Stimulated activated CD4-positive, alpha-beta T cell treated with anti-CD3 and anti-CD28 coated beads, Interleukin-15, amount 100 ng/mL, for 24 hours (primary cell): ENCODE data around the gene CEP85.
"Not testable (repeated sequence)": the region's sequence is repeated elsewhere in the genome, so short reads cannot be mapped to it uniquely, and the experiment has no call there.

Experiments used
- DNase-seq: peaks from one replicate; pipeline ENCODE4 v3.0.0-alpha.2; 2020

The CEP85 gene

DNA sequence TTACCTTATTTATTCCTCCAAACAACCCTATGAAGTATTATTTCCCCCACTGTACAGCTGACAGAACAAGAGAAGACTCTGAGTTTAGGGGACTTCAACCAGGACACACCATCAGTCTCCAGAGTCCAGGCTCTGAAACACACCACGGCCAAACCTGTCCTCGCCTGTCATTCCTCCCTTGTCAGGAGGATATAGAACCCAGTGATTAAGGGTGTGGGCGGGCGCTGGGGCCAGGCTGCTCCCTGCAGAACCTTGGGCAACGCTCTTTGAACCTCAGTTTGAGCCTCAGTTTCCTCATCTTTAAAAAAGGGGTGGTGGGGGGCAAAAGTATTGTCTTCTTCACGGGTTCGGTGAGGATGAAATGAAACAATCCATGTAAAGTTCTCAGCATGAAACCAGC, 9.4 kb upstream of the CEP85 start:
- DNase-seq: no peak

GRCh38 chr1:26225033-26225831, 8.8 kb upstream of the CEP85 start:
- peak; percentile 75 for DNase-seq

DNA sequence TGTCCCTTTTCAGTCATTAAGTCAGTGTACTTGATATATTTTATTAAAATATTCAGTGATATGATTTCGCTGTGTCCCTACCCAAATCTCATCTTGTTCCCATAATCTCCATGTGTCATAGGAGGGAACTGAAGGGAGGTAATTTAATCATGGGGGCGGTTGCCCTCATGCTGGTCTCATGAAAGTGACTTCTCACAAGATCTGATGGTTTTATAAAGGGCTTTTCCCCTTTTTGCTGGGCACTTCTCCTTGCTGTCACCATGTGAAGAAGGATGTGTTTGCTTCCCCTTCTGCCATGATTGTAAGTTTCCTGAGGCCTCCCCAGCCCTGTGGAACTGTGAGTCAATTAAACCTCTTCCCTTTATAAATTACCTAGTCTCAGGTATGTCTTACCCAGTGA, 3.3 kb upstream of the CEP85 start:
- not testable (repeated sequence) for DNase-seq

DNA sequence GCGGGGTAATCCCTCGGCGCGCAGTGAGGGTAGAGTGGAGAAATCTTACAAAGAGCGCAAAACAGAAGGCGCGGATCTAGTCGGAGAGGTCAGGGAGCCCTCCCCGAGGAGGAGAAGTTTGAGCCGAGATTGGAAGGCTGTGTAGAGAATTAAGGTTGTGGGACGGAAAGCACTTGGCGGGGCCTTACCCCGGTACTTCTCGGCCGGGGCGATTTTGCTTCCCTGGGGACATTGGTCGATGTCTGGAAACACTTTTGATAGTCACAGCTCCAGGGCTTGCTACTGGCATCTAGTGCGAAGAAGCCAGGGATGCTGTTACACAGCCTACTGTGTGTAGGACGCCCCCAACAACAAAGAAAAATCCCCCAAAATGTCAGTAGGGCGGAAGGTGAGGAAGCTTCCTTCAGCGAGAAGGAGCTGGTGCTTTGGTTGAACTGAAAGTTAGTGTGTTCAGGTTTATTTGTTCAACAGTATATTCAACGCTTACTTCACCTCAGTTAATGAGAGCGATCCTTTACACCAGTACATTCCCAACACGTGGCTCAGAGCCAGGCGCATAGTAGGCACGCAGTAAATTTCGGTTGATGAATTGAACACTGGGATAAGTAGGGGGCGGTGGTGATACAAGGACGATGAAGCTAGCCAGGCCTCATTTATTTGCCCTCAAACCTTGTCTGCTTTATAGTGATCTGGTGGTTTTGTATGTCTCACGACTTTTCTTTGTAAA, 807 bp downstream of the CEP85 start:
- DNase-seq: peak; percentile 19

DNA sequence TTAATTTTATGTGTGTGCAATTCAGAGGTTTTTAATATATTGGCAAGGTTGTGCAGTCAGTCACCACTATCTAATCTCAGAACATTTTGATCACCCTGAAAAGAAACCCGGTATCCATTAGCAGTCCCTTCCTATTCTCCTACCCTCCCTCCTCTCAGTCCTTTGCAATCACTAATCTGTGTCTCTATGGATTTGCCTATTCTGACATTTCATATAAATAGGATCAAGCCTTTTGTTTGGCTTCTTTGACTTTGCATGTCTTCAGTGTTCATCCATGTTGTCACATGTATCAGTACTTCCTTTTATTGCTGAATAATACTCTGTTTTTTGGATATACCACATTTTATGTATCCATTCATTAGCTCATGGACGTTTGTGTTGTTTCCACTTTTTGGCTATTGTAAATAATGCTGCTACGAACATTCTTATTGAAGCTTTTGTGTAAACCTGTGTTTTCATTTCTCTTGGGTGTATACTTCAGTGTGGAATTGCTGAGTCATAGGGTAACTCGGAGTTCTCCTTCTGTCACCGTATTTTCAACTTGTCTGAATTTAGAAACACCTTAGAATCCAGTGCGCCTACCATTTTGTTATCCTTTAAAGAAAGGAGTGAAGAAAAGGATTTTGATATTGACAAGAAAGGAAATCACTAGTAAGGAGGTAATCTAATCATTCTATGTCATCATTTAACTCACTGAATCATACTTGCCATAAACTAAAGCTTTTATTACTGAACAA, 3.4 kb downstream of the CEP85 start:
- no peak for DNase-seq

DNA sequence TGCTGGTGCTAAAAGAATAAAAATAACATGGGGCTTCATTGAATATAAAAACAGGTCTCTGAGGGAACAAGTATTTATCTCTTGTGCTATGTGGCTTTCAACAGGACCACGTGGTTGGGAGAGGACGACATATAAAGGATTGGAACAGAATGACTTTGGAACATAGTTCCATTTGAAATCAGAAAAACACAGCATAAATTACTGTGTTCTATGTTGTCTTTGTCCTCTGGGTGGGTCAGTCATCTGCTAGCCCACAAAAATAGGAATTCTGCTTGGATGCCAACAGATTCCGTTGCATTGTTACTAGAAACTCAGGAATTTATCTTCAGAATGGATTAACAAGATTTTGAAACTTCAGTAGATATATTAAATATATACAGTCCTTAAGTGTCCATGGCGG, 5.9 kb downstream of the CEP85 start:
- DNase-seq: no peak

- no peak for DNase-seq
Measured at GRCh38 chr1:26252718-26253117, 18.7 kb downstream of the CEP85 start.

GRCh38 chr1:26254404-26254803, 20.4 kb downstream of the CEP85 start:
- DNase-seq: no peak

GRCh38 chr1:26257222-26257621, 23.2 kb downstream of the CEP85 start:
- DNase-seq: no peak

DNA sequence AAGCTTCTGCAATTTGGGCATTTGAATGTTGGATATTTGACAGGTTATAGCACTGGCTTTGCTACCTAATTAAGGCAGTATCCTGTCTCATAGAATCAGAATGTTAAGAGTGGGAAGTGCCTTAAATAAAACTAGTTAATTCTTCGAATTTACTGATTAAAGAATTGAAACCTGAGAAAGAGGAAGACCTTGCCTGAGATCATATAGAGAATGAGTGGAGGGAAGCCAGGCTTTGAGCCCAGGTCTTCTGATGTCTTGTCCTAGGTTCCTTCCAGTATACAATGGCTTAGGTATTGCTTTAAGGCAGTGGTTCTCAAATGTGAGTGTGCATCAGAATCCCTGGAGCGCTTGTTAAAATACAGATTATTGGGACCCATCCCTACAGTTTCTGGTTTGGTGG, 25.0 kb downstream of the CEP85 start:
- DNase-seq: no peak

DNA sequence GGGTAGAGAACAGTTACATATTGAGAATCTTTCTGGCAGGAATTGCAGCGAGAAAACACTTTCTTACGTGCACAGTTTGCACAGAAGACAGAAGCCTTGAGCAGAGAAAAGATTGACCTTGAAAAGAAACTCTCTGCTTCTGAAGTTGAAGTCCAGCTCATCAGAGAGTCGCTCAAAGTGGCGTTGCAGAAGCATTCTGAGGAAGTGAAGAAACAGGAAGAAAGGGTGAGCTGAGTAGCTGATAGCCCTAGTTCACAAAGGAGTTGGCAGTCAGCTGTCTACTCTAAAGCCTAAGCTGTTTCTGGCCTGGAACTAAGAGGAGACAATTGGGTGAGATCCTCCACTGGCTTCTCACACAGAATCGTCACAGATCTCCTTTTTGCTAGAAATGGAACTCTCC, 25.6 kb downstream of the CEP85 start:
- DNase-seq: no peak

- no peak for DNase-seq
Measured at GRCh38 chr1:26263212-26263611, 29.2 kb downstream of the CEP85 start.

DNA sequence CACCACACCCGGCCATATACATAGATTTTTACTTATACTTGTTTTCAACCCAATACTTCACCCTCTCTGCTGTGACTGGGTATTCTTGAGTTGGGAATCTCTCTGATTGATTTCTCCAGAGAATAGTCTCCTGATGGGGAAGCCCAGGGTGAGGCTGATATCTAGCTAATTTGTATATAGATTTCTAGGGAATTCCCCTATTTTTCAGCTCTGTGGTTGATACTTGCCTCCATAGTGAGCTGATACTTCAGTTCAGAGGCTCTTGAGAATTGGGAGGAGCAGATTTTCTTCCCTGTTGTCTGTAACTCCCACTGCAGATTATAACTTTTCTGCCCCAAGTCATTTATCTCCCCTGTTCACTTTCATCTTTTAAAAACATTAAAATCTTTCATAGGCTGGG, 31.4 kb downstream of the CEP85 start:
- no peak for DNase-seq

- DNase-seq: no peak
Measured at GRCh38 chr1:26268290-26269197, 34.5 kb downstream of the CEP85 start.

DNA sequence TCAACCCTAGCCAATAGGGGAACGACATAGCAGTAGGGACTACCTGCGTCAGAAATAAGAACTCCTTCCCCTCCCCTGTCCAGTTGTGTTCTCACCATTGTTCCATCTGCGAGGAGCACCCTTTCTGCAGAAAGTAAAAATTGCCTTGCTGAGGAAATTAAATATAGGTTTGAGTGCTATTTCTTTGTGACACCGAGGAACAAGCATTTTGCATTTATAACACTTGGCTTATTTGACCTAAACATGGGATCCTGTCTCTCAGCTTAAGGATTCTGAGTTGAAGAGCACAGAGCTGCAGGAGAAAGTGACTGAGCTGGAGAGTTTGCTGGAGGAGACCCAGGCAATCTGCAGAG, 35.2 kb downstream of the CEP85 start:
- DNase-seq: no peak

GRCh38 chr1:26274801-26275425, 40.9 kb downstream of the CEP85 start:
- DNase-seq: no peak

GRCh38 chr1:26275580-26276431, 41.8 kb downstream of the CEP85 start:
- peak; percentile 88 for DNase-seq

GRCh38 chr1:26276432-26276838, 42.4 kb downstream of the CEP85 start:
- no peak for DNase-seq

GRCh38 chr1:26277261-26277661, 43.3 kb downstream of the CEP85 start:
- no peak for DNase-seq

GRCh38 chr1:26277719-26278118, 43.7 kb downstream of the CEP85 start:
- no peak for DNase-seq

GRCh38 chr1:26278303-26278702, 44.3 kb downstream of the CEP85 start:
- peak; percentile 46 for DNase-seq
